Measurements from ENCODE around the gene KRTAP5-1.

The KRTAP5-1 gene

DNA sequence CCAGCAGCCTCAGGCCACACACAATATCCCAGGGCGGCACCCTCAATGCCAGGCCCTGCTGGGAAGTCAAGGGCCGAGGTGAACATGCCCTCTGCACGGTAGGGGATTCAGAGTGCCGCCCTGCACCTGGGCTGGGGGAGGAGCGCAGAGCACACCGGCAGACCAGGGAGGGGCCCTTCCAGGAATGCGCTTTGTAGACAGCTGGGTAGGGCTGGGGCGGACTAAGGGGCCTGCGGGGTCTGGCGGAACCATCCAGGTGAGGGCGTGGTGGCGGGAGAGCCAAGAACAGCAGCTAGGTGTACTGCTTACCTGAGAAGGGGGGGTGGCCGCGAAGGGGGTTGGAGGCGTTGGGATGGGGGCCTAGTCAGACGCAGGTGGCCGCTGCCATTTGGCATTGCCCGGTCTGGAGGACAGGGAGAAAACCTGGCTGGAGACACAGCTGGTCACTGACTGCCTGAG is 39.0 kb downstream of the KRTAP5-1 start:
- H3K36me3 ChIP-seq (replicated peaks): no peaks in the 10 kb centered on the region
- H3K9me3 ChIP-seq: no peaks in the 10 kb centered on the region
- no peak for DNase-seq (ENCODE audit: low spot score in 2 of 2)
- peaks cover 28% of the 10 kb centered on the region for H3K27me3 ChIP-seq (ENCODE audit: low read depth)
- in situ Hi-C loops (cut with MboI; ENCODE audit: low sequenced_read_pairs): no loop called here
- no peaks in the 10 kb centered on the region for H3K4me1 ChIP-seq
- no peak overlapping the region for H3K4me3 ChIP-seq

DNA sequence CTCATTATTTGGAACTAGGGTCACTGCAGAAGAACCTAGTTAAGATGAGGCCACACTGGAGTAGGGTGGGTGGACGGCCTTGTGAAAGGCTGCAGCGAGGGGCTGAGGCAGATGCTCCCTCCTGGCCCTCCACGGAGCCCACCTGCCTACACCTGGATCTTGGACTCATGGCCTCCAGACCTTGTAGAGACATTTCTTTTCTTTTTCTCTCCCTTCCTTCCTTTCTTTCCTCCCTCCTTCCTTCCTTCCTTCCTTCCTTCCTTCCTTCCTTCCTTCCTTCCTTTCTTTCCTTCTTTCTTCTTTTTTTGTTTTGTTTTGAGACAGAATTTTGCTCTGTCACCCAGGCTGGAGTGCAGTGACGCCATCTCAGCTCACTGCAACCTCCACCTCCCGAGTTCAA is 39.7 kb downstream of the KRTAP5-1 start:
- Histone ChIP-seq H3K4me1 (no peaks in the 10 kb centered on the region), H3K4me3 (no peak overlapping the region), H3K9me3 (no peaks in the 10 kb centered on the region), H3K27me3 (ENCODE audit: low read depth) (peaks cover 28% of the 10 kb centered on the region), H3K36me3 (replicated peaks) (no peaks in the 10 kb centered on the region)
- no peak for DNase-seq (ENCODE audit: low spot score in 2 of 2)
- in situ Hi-C loops (cut with MboI; ENCODE audit: low sequenced_read_pairs): no loop called here

DNA sequence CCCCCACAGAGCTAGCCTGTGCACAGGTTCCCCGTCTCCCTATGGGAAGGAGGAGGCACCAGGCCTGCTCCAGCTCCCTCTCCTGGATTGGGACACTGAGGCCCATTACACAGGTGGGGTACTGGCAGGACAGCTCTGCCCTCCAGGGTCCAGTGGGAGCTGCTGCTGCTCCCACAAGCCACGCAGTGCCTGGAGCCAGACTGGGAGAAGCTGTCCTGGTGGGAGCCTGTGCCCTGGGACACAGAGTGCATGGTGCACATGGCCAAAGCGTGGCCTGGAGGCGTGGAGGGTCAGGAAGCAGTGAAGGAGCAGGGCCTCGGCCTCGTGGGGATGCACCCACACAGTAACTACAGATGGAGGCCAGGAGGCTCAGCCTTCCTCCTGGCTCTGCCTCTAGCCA is 40.5 kb downstream of the KRTAP5-1 start:
- DNase-seq (ENCODE audit: low spot score in 2 of 2): no peak
- in situ Hi-C loops (cut with MboI; ENCODE audit: low sequenced_read_pairs): no loop called here
- H3K27me3 ChIP-seq (ENCODE audit: low read depth): peaks cover 28% of the 10 kb centered on the region
- H3K9me3 ChIP-seq: no peaks in the 10 kb centered on the region
- no peaks in the 10 kb centered on the region for H3K36me3 ChIP-seq (replicated peaks)
- H3K4me1 ChIP-seq: no peaks in the 10 kb centered on the region
- H3K4me3 ChIP-seq: no peak overlapping the region

DNA sequence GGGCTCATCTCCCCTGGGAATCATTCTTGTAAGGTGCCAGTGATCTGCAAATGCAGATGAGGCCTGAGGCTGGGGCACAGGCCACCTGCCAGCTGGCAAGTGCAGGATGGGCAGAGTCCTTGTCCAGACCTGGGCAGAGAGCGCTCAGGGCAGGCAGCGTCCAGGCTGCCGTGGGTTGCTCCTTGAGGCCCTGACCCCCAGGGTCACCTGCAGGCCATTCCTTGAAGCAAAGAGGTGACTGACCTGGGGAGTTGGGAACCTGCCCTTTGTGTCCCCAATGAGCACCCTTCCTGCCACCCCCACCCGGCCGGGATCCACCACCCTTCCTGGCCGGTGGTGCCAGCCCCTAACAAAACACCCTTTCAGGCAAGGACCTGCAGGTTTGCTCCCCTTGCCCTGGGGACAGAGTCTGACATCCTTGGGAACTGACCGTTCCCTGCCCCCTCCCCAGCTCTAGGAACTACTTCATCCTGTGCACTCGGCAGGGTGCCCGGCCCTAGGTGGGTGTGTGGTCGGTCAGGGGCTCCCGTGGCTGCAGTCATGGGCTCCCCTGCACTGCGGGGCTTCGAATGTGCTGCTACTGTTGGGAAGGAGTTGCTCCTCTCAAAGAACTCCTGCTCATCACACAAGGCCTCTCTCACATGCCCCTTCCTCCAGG is 41.3 kb downstream of the KRTAP5-1 start:
- in situ Hi-C loops (cut with MboI; ENCODE audit: low sequenced_read_pairs): no loop called here
- DNase-seq (ENCODE audit: low spot score in 2 of 2): no peak
- H3K36me3 ChIP-seq (replicated peaks): no peaks in the 10 kb centered on the region
- no peak overlapping the region for H3K4me3 ChIP-seq
- H3K9me3 ChIP-seq: no peaks in the 10 kb centered on the region
- no peaks in the 10 kb centered on the region for H3K4me1 ChIP-seq
- H3K27me3 ChIP-seq (ENCODE audit: low read depth): peaks cover 28% of the 10 kb centered on the region

DNA sequence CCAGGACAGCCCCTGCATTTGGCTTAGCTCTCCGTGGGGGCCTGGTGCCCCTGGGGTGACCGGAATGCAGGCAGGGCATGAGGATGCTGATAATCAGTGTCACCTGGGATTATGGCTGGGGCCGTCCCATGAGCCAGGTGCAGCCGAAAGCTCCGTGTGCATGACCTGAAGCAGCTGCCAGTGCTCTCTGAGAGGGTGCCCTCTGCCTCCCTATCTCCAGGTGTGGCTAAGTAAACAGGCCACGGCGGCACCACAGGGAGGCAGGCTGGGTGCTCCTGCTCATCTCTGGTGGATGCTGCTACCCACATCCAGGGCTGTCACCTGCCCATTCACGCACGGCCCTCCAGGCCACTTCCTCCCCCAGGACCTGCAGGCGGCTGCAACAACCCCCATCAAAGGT is 42.8 kb downstream of the KRTAP5-1 start:
- H3K9me3 ChIP-seq: no peaks in the 10 kb centered on the region
- H3K4me1 ChIP-seq: no peaks in the 10 kb centered on the region
- H3K4me3 ChIP-seq: no peak overlapping the region
- in situ Hi-C loops (cut with MboI; ENCODE audit: low sequenced_read_pairs): no loop called here
- H3K36me3 ChIP-seq (replicated peaks): no peaks in the 10 kb centered on the region
- H3K27me3 ChIP-seq (ENCODE audit: low read depth): peaks cover 21% of the 10 kb centered on the region
- DNase-seq (ENCODE audit: low spot score in 2 of 2): no peak

DNA sequence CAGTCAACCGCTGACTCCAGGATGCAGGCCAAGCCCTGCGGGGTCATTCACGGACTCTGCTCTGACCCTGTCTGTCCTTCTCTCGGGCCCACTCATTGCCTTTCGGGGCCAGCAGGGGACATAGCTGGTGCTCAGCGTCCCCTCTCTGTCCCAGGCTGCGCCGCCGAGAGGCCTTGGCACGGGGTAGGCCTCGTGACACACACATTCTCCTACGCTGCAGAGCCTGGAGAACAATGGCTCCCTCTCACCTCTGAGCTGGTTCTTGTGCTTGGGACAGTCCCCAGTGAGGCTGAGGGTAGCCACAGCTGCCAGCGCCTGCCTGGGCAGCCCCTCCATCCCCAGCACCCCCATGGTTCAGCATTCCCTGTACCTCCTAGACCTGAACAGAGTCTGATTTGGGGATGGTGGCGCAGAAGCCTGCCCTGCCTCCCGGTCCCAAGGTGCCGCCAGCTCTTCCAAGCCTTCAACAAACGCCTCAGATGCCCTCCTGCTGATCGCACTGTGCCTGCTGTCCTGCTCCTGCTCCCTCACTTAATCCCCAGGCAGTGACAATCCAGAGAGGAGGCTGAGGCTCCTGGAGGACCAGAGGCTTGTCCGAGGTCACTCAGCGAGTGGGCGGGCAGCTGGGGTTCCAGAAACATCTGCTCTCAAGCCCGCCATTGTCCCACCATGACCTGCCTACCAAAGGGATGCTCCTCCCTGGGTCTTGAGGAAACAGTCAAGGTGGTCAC is 43.4 kb downstream of the KRTAP5-1 start:
- Histone ChIP-seq H3K9me3 (no peaks in the 10 kb centered on the region), H3K4me3 (no peak overlapping the region), H3K36me3 (replicated peaks) (no peaks in the 10 kb centered on the region), H3K4me1 (no peaks in the 10 kb centered on the region), H3K27me3 (ENCODE audit: low read depth) (peaks cover 15% of the 10 kb centered on the region)
- DNase-seq (ENCODE audit: low spot score in 2 of 2): no peak
- in situ Hi-C loops (cut with MboI; ENCODE audit: low sequenced_read_pairs): no loop called here

DNA sequence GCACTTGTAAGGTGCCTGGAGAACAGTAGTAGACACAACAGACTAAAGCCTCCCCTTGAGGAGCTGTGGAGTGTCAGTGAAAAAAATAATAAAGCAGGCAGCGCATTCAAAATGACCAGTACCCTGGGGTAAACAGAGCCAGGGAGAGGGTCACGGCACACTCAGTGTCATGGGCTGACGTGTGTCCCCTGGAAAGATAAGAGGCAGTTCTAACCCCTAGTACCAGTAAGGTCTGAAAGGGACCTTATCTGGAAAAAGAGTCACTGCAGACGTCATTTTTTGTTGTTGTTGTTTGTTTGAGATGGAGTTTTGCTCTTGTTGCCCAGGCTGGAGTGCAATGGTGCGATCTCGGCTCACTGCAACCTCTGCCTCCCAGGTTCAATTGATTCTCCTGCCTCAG is 45.0 kb downstream of the KRTAP5-1 start:
- DNase-seq (ENCODE audit: low spot score in 2 of 2): no peak
- Histone ChIP-seq H3K27me3 (ENCODE audit: low read depth) (0 out of 2 replicates have a peak, but pooled peaks cover 4% of the 10 kb centered on the region), H3K4me3 (no peak overlapping the region), H3K36me3 (replicated peaks) (no peaks in the 10 kb centered on the region), H3K4me1 (no peaks in the 10 kb centered on the region), H3K9me3 (no peaks in the 10 kb centered on the region)
- in situ Hi-C loops (cut with MboI; ENCODE audit: low sequenced_read_pairs): no loop called here

DNA sequence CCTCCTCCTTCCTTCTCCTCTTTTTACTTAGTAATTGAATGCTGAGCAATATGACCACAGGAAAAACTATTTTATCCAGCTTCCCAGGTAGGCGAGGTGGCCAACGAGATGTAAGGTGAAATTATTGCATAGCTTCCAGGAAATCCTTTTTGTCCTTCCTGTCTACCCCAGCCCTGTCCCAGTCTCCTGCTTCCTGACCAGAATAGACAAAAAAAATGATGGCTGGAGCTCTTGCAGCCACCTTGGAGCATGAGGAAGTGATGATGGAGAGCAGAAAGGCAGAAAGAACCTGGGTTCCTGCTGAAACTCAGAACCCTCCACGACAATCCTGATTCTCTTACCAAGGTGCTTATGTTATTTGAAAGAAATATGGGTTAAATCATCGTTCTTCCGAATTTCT is 46.9 kb downstream of the KRTAP5-1 start:
- no peak for DNase-seq (ENCODE audit: low spot score in 2 of 2)
- Histone ChIP-seq H3K36me3 (replicated peaks) (no peaks in the 10 kb centered on the region), H3K9me3 (no peaks in the 10 kb centered on the region), H3K4me1 (no peaks in the 10 kb centered on the region), H3K27me3 (ENCODE audit: low read depth) (no peaks in the 10 kb centered on the region), H3K4me3 (no peak overlapping the region)
- in situ Hi-C loops (cut with MboI; ENCODE audit: low sequenced_read_pairs): no loop called here

DNA sequence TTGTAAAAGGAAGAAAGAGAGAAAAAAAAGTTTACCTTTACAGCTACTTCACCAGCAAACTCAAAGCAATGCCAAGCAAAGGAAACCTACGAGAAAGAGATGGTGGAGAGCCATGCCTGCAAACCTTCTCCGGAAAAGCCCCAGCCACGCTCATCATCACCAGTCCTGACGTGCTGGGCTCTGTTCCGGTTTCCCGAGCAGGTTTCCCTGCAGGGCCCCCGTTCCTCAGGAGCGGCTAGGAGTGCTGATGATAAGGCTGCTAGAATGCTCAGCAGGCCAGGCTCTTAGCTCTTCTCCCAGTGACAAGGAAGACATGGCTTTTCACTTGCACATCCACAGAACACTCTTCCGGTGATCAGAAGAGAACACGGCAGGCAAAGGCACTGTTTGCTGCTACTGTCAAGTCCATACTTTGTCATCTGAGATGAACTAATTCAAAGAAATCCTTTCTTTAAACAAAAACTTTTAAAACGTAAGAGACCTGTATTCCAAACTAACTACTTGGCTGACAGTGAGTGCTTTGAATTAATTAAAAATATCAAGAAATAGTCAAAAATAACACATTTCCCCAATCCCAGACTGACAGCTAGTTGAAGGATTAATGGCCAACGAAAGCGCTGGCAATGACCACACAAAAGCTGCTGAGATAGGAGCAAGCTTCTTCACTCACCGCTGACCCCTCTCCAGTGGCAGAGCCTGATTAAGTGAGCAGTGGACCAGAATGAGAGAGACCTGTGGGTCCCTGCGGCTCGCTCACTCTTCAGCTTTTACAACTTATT is 48.8 kb downstream of the KRTAP5-1 start:
- H3K4me3 ChIP-seq: no peak overlapping the region
- no peaks in the 10 kb centered on the region for H3K9me3 ChIP-seq
- in situ Hi-C loops (cut with MboI; ENCODE audit: low sequenced_read_pairs): no loop called here
- no peaks in the 10 kb centered on the region for H3K4me1 ChIP-seq
- H3K36me3 ChIP-seq (replicated peaks): no peaks in the 10 kb centered on the region
- no peak for DNase-seq (ENCODE audit: low spot score in 2 of 2)
- H3K27me3 ChIP-seq (ENCODE audit: low read depth): no peaks in the 10 kb centered on the region

DNA sequence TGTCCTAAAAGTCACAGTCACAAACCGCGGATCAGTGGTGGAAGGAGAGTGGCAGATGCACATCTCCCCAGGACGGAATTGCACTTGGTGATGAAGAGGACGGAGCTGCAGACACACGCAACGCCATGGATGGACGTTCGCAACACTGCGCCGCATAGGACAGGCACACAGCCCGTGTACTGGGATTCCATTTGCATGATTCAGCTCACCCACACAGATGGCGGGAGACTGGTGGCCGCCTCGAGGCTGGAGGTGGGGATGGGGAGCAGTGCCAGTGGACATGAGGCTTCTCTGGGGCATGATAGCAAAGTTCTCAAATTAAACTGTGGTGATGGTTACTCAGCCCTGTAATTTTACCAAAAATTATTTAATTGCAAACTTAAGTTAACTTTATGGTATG is 50.4 kb downstream of the KRTAP5-1 start:
- Histone ChIP-seq H3K36me3 (replicated peaks) (no peaks in the 10 kb centered on the region), H3K9me3 (no peaks in the 10 kb centered on the region), H3K27me3 (ENCODE audit: low read depth) (no peaks in the 10 kb centered on the region), H3K4me1 (no peaks in the 10 kb centered on the region), H3K4me3 (no peak overlapping the region)
- in situ Hi-C loops (cut with MboI; ENCODE audit: low sequenced_read_pairs): no loop called here
- DNase-seq (ENCODE audit: low spot score in 2 of 2): no peak

Data from HAP-1 (cell line).